ENCODE measurements around the gene NSD1.
A peak's percentile ranks its signal among the peaks of the same experiment; 100 is the strongest.

Gene NSD1, protein sequence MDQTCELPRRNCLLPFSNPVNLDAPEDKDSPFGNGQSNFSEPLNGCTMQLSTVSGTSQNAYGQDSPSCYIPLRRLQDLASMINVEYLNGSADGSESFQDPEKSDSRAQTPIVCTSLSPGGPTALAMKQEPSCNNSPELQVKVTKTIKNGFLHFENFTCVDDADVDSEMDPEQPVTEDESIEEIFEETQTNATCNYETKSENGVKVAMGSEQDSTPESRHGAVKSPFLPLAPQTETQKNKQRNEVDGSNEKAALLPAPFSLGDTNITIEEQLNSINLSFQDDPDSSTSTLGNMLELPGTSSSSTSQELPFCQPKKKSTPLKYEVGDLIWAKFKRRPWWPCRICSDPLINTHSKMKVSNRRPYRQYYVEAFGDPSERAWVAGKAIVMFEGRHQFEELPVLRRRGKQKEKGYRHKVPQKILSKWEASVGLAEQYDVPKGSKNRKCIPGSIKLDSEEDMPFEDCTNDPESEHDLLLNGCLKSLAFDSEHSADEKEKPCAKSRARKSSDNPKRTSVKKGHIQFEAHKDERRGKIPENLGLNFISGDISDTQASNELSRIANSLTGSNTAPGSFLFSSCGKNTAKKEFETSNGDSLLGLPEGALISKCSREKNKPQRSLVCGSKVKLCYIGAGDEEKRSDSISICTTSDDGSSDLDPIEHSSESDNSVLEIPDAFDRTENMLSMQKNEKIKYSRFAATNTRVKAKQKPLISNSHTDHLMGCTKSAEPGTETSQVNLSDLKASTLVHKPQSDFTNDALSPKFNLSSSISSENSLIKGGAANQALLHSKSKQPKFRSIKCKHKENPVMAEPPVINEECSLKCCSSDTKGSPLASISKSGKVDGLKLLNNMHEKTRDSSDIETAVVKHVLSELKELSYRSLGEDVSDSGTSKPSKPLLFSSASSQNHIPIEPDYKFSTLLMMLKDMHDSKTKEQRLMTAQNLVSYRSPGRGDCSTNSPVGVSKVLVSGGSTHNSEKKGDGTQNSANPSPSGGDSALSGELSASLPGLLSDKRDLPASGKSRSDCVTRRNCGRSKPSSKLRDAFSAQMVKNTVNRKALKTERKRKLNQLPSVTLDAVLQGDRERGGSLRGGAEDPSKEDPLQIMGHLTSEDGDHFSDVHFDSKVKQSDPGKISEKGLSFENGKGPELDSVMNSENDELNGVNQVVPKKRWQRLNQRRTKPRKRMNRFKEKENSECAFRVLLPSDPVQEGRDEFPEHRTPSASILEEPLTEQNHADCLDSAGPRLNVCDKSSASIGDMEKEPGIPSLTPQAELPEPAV (N-terminal part only)

DNA sequence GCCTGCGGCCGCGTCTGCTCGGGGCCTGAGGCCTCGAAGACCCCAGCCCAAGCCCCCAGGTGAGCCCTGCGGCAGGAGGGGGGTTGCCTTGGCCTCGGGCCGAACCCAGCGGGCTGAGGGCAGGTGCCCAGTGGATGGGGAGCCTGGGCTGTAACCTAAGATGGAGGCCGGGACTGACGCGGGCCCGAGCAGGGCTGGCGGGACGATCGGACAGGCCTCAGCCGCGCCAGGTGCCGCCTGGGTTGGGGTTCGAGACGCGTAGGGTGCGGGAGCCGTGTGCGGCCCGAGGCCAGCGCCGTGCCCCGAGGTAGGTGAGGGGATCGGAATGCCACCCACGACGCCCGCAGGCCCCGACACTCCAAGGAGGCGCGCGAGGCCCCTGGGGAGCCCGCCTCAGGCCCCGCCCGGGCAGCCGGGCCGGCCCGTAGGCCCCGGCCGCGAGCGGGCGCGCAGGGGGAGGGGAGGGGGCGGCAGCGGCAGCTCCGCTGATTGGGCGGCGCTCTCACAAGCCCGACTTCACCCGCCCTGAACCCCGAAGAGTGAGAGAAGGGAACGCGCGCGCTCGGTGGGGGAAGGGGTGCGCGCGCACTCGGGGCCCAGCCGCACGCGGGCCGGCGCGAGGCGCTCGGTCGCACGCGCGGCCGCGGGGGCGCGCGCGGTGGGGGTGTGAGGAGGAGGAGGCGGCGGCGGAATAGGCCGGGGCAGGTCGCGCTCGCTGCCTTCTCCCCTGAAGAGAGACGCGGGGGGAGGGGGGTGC lies at the start of gene NSD1:
Gene NSD1 (plus strand): TSS at position 678 of the 757 bp plus-strand sequence. CDS start 1,331 bp downstream, outside the sequence.
- peak; percentile 93 for DNase-seq

DNA sequence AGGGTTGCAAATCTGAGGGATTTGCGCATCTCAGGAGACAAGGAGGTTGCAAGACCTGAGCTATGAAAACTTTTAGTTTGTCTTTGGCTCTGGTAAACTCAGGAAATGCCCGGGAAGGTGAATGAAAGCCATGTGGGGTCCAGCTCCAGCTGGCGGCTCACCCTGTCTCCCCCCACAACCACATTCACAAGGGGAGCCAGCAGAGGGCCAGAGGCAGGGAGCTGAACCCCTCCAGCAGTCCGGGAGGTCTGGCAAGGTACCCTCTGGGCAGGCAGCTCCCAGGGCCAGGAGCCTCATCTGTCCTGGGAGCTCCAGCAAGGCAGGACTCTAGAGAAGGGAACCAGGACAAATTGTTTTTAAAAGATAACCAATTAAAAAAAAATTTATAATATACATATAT lies 49.4 kb upstream of the NSD1 start:
- no peak for DNase-seq

DNA sequence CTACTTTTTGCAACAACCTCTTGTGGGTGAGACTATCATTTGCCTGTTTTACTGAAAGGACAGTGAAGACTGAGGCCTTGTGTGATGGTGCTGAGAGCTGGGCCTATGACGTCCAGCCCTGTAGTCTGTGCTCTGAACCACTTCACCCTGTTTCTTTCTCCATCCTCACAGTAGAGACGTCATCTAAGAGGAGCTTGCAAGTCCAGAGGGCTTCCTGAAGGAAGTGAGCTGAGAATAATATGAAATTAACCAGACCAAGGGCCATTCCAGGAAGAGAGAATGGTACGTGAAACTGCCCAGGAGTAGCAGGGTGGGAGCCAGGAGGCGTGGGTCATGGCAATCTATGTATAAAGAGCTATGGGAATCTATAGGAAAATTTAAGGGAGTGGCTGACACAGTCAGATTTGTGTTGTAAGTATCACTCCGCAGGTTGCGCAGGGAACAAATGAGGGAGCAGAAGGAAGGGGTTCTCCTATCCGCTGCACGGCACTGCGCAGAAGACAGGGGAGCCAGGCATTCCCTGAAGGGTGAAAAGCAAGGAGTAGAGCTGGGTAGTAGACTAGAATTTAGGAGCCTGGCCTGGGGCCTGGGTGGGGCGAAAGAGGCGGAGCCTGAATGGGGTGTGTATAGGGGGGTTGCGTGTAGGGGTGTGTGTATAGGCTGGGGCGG lies 47.5 kb upstream of the NSD1 start:
- DNase-seq: peak; percentile 57

DNA sequence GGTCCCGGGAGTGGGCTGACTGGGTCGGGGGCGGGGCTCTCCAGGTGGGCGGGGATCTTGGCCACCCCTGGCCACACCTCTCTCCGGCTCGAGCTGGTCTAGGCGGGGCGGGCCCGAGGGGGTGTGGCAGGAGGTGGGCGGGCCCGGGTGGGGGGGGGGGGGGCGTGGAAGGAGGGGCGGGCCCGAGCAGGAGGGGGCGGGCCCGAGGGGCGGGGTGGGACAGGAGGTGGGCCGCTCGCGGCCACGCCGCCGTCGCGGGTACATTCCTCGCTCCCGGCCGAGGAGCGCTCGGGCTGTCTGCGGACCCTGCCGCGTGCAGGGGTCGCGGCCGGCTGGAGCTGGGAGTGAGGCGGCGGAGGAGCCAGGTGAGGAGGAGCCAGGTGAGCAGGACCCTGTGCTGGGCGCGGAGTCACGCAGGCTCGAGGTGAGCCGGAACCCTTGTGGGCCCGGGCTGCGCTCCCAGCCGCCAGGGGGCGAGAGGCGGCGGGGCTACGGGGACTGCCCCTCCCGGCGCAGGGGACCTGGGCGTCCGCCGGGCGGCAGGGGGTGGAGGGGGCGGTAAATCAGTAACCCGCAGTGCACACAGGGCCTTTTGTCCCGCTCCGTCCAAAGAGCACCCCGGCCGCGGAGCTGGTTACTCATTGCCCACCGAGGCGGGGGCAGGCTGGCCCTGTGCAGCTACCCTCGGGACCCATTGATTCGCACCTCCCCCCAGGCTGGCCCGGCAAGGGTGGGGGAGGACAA lies 46.7 kb upstream of the NSD1 start, which contains the start of gene FGFR4:
Gene FGFR4 (plus strand): TSS at position 262 of the 744 bp plus-strand sequence. CDS start 2,688 bp downstream, outside the sequence.
- DNase-seq: peak; percentile 96

DNA sequence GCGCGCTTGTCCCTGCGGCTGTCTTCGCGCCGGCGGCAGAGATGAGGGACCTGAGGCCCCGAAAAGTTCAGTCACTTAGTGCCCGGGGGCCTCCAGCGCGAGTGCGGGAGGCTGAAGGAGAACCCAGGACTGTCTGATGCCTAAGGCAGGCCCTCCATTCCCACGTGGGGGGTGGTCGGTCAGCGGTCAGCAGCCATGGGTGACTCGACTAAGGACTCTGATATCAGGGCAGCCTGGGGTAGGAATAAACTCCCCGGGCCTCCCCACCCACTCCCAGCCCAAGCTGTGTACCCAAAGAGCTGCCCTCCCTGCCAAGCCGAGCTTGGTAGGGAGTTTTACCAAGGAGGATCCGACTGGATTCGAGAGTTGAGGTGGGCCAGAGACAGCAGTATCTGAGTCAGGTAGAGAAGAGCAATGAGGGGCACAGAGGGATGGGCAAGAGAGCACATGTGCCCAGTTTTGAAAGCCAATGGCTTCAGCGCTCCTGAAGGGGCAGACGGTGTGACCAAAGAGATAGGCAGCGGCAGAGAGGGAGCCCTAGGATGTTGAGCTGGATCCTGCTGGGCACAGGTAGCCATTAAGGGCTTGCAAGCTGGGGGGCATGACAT lies 46.1 kb upstream of the NSD1 start:
- peak; percentile 67 for DNase-seq

DNA sequence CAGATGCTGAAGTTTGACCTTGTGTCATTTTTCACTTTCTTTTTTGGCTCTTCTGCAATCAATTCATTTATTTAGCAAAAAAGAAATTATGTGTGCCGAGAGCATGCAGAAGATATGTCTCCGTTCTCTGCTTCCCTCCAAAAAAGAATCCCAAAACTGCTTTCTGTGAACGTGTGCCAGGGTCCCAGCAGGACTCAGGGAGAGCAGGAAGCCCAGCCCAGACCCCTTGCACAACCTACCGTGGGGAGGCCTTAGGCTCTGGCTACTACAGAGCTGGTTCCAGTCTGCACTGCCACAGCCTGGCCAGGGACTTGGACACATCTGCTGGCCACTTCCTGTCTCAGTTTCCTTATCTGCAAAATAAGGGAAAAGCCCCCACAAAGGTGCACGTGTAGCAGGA lies 44.4 kb upstream of the NSD1 start:
- no peak for DNase-seq

DNA sequence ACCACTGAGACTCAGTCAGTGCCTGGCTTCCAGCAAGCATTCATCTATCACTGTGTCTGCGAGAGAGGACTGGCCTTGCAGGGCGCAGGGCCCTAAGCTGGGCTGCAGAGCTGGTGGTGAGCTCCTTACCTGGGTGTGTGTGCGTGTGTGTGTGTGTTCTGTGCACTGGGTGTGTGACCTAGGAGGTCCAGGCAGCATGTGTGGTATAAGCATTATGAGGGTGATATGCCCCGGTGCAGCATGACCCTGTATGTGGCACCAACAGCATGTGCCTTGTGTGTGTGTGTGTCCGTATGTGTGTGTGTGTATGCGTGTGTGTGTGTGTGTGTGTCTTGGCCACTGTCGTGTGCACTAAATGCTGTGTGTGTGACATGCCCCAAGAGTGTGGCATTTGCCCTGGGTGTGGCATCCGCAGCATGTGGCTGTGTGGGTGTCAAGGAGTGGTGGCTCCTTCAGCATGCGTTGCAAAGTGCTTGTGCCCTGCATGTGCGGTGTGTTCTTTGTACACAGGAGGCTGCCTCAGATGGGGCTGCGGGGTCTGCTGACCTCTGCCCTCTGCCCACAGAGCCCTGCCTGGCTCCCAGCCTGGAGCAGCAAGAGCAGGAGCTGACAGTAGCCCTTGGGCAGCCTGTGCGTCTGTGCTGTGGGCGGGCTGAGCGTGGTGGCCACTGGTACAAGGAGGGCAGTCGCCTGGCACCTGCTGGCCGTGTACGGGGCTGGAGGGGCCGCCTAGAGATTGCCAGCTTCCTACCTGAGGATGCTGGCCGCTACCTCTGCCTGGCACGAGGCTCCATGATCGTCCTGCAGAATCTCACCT lies 43.5 kb upstream of the NSD1 start:
- no peak for DNase-seq

DNA sequence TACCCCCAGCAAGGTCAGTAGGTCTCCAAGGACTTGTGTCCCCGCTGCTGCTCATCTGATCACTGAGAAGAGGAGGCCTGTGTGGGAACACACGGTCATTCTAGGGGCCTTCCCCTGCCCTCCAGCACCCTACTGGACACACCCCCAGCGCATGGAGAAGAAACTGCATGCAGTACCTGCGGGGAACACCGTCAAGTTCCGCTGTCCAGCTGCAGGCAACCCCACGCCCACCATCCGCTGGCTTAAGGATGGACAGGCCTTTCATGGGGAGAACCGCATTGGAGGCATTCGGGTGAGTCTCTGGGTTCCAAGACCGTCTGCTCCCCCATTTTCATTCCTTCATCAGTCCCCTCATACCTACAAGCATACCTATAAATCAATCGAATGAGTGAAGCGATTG lies 42.8 kb upstream of the NSD1 start:
- no peak for DNase-seq

DNA sequence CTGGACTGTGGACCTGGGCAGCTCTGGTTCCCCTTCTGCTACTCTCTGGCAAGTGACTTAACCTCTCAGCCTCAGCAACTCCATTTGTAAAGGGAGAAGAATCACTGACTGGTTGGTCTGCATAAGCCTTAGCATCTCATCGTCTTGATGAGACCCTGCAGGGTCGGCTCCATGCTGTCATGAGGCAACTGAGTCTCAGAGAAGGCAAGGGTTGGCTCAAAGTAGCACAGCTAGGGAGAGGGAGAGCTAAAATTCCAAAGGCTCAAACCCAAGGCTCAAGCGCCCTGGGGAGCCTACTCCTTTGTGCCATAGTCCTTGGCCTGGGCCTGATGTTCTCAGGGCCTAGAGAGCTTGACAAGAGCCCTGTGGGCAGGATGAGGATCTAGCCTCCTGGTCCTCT lies 42.3 kb upstream of the NSD1 start:
- no peak for DNase-seq

DNA sequence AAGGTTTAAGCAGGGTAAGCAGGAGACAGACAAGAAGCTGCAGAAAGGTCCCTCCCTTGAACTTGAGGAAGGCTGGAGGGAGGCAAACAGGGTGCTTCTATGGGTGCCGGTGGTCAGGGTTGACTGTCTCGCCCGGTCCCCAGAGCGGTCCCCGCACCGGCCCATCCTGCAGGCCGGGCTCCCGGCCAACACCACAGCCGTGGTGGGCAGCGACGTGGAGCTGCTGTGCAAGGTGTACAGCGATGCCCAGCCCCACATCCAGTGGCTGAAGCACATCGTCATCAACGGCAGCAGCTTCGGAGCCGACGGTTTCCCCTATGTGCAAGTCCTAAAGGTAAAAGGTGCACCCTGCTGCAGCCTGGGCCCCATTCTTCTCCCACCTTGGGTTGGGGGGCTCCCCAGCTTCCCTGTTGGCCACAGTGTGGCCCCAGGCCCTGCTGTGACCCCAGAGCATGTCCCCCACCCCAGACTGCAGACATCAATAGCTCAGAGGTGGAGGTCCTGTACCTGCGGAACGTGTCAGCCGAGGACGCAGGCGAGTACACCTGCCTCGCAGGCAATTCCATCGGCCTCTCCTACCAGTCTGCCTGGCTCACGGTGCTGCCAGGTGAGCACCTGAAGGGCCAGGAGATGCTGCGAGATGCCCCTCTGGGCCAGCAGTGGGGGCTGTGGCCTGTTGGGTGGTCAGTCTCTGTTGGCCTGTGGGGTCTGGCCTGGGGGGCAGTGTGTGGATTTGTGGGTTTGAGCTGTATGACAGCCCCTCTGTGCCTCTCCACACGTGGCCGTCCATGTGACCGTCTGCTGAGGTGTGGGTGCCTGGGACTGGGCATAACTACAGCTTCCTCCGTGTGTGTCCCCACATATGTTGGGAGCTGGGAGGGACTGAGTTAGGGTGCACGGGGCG lies 41.1 kb upstream of the NSD1 start:
- DNase-seq: no peak

DNA sequence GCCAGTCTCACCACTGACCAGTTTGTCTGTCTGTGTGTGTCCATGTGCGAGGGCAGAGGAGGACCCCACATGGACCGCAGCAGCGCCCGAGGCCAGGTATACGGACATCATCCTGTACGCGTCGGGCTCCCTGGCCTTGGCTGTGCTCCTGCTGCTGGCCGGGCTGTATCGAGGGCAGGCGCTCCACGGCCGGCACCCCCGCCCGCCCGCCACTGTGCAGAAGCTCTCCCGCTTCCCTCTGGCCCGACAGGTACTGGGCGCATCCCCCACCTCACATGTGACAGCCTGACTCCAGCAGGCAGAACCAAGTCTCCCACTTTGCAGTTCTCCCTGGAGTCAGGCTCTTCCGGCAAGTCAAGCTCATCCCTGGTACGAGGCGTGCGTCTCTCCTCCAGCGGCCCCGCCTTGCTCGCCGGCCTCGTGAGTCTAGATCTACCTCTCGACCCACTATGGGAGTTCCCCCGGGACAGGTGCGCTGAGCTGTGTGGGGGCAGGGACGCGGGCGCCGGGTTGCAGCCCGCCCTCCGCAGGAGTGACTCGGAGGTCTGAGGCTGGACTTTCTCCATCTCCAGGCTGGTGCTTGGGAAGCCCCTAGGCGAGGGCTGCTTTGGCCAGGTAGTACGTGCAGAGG lies 40.4 kb upstream of the NSD1 start:
- DNase-seq: no peak

DNA sequence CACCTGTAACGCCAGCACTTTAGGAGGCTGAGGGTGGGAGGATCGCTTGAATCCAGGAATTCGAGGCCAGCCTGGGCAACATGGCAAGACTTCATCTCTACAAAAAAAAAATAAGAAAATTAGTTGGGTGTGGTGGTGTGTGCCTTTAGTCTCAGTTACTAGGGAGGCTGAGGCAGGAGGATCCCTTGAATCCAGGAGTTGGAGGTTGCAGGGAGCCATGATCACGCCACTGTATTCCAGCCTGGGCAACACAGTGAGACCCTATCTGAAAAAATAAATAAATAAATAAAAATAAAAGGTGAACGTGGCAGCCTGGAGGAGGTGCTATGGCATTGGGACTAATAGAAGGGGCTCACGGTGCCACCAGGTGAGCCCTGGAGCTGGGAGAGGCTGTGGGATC lies 39.8 kb upstream of the NSD1 start:
- DNase-seq: no peak

DNA sequence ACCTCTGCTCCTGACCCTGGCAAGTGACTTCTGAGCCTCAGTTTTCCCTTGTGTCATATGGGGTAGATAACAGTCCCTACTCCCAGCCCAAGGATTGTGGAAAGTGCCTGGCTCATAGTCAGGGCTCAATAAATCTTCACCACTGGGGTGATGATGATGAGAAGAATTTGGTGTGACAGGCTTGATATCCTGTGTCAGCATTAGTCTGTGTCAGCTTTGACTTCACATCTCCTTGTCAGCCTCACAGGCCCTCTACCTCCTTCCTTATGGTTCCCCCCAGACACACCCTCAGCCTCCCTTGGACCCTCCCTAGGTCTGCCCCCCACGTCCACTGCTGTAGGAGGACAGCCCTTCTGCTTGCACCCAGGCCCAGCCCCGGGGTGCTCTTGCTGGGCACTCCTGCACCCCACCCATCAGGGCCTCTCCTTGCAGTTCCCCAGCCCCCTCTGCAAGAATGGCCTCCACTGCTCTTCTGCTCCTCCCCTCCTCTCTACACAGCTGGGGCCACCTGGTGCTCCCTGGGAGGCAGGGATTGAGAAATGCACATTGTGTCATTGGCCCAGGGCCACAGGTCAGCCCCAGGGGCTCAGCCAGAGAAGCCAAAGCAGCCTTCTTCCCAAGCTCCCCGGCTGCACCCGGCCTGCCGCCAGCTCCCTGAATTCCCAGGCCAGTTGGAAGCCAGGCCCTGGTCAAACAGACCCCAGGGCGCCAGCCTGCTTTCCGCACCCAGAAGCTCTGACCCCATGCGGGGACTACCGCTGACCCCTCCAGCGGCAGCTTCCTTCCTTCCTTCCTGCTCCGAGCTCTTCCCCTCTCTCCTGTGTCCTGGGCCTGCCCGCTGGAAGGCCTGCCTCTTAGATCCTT lies 39.1 kb upstream of the NSD1 start:
- no peak for DNase-seq

DNA sequence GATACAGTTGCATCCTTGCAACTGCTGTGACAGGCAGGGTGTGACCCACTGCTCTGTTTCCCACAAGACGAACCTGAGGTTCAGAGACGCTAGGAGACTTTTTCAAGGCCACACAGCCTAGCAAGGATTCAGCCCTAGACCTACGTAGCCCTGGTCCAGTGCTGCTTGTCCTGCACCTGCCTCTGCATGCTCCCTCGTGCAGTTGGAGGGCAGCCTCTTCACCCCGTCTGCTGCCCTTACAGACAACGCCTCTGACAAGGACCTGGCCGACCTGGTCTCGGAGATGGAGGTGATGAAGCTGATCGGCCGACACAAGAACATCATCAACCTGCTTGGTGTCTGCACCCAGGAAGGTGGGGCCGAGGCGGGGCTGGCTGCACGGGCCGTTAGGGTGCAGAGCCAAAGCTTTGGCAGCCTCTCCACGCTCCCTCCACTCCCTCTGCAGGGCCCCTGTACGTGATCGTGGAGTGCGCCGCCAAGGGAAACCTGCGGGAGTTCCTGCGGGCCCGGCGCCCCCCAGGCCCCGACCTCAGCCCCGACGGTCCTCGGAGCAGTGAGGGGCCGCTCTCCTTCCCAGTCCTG lies 38.4 kb upstream of the NSD1 start:
- DNase-seq: no peak

DNA sequence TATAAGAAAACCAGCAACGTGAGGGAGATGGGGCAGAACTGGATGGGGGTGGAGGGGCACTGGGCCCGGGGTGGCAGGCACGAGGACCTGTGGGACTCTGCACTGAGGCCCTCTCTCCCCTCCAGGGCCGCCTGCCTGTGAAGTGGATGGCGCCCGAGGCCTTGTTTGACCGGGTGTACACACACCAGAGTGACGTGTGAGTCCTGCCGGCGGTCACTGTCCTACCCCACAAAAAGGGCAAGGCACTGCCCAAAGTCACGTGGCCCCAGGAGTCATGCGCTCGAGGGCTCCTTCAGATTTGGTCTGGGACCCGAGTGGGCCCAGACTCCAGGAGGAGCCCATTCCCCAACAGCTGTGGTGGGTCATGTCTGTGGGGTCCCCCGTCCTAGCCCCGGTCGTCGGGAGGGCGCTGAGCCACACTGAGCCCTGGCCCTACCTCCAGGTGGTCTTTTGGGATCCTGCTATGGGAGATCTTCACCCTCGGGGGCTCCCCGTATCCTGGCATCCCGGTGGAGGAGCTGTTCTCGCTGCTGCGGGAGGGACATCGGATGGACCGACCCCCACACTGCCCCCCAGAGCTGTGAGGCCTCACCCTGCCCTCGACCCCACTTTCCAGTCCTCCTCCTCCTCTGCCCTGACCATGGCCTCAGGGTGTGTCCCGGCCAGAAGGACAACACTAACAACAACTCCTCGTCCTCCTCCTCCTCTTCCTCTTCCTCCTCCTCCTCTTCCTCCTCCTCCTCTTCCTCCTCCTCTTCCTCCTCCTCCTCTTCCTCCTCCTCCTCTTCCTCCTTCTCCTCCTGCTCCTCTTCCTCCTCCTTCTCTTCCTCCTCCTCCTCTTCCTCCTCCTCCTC lies 37.2 kb upstream of the NSD1 start:
- peak; percentile 70 for DNase-seq

Data from DMS53 (cell line).